ENCODE results near the gene GATA6.
A peak's percentile ranks its signal among the peaks of the same experiment; 100 is the strongest.

Gene GATA6

DNA sequence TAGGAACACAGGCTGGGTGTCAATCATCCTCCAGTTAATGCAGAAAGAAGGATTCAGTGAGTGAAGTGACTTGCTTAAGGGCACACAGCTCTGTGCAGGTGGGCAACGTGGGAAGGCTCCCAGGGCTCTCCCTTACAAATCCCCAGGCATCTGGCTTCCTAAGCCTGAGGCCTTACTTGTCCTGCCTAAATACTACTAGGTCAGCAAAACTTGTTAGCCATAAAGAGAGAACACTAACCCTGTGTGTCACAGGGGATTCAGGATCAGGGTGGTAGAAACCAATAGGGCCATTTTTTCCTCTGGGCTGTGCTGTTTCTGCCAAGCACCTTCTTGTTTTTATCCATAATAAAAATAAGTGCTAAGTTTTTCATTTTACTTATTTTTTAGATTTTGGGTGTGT, 55.0 kb downstream of the GATA6 start:
- Histone ChIP-seq H4K20me1 (no peaks in the 10 kb centered on the region), H3K4me1 (peaks cover 13 to 43% (median 19%) of the 10 kb centered on the region in 10 experiments; a peak in 19 of 20 replicates), H3K4me3 (no peak overlapping the region), H3K4me2 (no peak overlapping the region), H3K36me3 (no peaks in the 10 kb centered on the region), H3K9ac (no peak overlapping the region), H3K27me3 (no peaks in the 10 kb centered on the region), H3K27ac (no peak overlapping the region), H3K9me3 (replicated peaks in 1 of 11) (peaks cover 0 to 3% (median 0%) of the 10 kb centered on the region in 11 experiments; a peak in 2 of 22 replicates)
- TF ChIP-seq Cebpa-rat (IDR thresholded peaks at IDR 0.05) = no peak

GRCh38 chr18:22226801-22227200, 57.4 kb downstream of the GATA6 start:
- H3K27ac ChIP-seq = no peak overlapping the region
- H3K4me1 ChIP-seq = peaks cover 3 to 34% (median 12%) of the 10 kb centered on the region in 10 experiments; a peak in 19 of 20 replicates
- H3K4me3 ChIP-seq = no peak overlapping the region
- H3K9ac ChIP-seq = no peak overlapping the region
- no peak for TF ChIP-seq Cebpa-rat (IDR thresholded peaks at IDR 0.05)
- H3K4me2 ChIP-seq = no peak overlapping the region
- H3K36me3 ChIP-seq = no peaks in the 10 kb centered on the region
- H3K9me3 ChIP-seq (replicated peaks in 1 of 11) = no peaks in the 10 kb centered on the region
- H4K20me1 ChIP-seq = no peaks in the 10 kb centered on the region
- no peaks in the 10 kb centered on the region for H3K27me3 ChIP-seq

DNA sequence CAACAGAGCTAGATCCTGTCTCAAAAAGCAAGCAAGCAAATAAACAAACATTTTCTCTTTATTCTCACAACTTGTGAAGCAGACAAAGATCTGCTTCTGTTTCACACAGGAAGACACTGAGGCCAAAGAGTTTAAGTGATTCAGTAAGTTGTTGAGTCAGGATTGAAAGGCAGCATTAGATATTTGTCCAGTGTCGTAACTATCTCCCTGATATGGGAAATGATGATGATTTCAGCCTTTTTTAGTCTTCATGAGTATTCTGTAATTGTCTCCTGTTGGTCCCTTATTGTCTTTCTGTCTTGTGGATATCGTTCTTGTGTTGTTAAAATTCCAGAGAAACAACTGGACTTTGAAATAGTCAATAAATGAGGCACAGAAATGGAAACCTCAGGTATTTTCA, 59.6 kb downstream of the GATA6 start:
- H4K20me1 ChIP-seq = no peaks in the 10 kb centered on the region
- peaks cover 0 to 15% (median 0%) of the 10 kb centered on the region in 10 experiments; a peak in 4 of 20 replicates for H3K4me1 ChIP-seq
- no peak overlapping the region for H3K9ac ChIP-seq
- H3K27ac ChIP-seq = no peak overlapping the region
- H3K4me3 ChIP-seq = no peak overlapping the region
- peak overlapping the region in 2 of 11 experiments; percentile 7 to 35; a peak in 2 of 22 replicates for H3K4me2 ChIP-seq
- H3K27me3 ChIP-seq = no peaks in the 10 kb centered on the region
- H3K36me3 ChIP-seq = no peaks in the 10 kb centered on the region
- no peak for TF ChIP-seq Cebpa-rat (IDR thresholded peaks at IDR 0.05)
- H3K9me3 ChIP-seq (replicated peaks in 1 of 11) = no peaks in the 10 kb centered on the region

DNA sequence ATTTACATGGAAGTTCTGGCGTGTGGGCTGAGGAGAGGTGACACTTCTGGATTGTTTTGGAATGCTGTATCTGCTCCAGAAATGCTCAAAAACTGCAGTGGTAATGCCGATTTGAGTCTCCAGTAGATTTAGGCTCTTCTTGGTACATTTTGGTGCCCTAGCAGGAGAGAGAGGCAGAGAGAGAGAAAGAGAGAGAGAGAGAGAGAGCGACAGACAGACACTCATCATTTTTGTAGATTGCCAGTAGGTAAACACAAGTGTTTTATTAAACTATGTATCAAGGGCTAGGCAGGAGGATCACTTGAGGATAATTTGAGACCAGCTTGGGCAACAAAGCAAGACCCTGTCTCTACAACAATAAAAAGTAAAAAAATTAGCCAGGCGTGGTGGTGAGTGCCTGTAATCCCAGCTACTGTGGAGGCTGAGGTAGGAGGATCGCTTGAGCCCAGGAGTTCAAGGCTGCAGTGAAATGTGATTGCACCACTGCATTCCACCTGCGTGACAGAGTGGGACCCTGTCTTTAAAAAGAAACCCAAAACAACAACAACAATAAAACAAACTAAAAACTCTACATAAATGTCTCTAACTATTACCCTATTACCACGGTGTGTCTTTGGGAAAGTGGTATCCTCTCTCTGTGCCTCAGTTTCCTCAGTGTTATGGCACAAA, 60.2 kb downstream of the GATA6 start:
- Histone ChIP-seq H3K4me3 (no peak overlapping the region), H3K36me3 (no peaks in the 10 kb centered on the region), H3K27me3 (no peaks in the 10 kb centered on the region), H3K4me1 (peaks cover 0 to 10% (median 0%) of the 10 kb centered on the region in 10 experiments; a peak in 2 of 20 replicates), H3K27ac (no peak overlapping the region), H3K9me3 (replicated peaks in 1 of 11) (no peaks in the 10 kb centered on the region), H3K4me2 (peak overlapping the region in 1 of 11 experiments; percentile 7; a peak in 1 of 22 replicates), H4K20me1 (no peaks in the 10 kb centered on the region), H3K9ac (no peak overlapping the region)
- no peak for TF ChIP-seq Cebpa-rat (IDR thresholded peaks at IDR 0.05)

DNA sequence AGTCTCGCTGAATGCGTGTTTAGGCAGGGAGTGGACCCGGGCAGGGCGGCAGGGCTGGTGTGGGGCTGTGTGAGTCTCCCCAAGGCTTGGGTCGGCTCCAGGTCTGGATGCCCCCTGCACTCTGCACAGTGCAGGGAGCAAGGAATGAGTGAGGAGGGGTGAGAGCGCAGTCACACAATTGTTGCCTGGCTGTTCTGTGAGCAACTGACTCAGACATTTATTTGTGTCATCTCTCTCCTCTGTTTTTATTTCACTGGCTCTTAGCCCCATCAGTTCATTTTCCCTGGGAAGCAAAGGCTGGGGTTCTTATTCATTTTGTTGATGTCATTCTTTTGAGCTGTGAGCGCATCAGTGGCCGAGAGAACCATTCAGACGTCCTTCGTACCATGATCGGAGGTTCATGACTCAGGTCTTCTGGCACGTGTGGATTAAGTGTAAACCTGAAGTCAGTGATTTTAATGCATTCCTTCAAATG, 61.1 kb downstream of the GATA6 start:
- H3K4me1 ChIP-seq = peaks cover 0 to 10% (median 0%) of the 10 kb centered on the region in 10 experiments; a peak in 2 of 20 replicates
- no peaks in the 10 kb centered on the region for H3K36me3 ChIP-seq
- H4K20me1 ChIP-seq = no peaks in the 10 kb centered on the region
- H3K4me3 ChIP-seq = no peak overlapping the region
- no peak for TF ChIP-seq Cebpa-rat (IDR thresholded peaks at IDR 0.05)
- no peak overlapping the region for H3K27ac ChIP-seq
- no peak overlapping the region for H3K4me2 ChIP-seq
- H3K9me3 ChIP-seq (replicated peaks in 1 of 11) = no peaks in the 10 kb centered on the region
- no peaks in the 10 kb centered on the region for H3K27me3 ChIP-seq
- H3K9ac ChIP-seq = no peak overlapping the region

DNA sequence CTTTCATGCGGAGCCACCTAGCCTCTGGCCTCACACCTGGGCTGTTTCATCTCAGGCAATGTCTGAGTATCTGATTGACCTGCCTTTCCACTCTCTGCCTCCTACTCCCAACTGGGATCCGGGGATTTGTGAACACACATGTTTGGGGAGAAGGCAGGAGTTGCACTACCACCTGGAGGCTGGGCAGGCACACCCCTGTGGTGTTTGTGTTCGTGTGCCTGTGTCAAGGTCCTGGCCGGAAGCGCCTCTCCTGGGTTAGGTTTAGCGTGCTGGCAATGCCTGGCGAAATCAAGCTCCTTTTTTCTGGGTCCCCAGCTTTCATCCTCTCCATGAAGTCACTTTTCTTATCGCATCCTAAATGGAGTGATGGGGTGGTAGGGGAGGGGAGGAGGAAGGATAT, 63.9 kb downstream of the GATA6 start:
- Histone ChIP-seq H3K36me3 (no peaks in the 10 kb centered on the region), H3K4me3 (no peak overlapping the region), H3K27ac (no peak overlapping the region), H3K4me2 (no peak overlapping the region), H3K9ac (no peak overlapping the region), H3K27me3 (no peaks in the 10 kb centered on the region), H4K20me1 (no peaks in the 10 kb centered on the region), H3K4me1 (peaks cover 0 to 15% (median 6%) of the 10 kb centered on the region in 10 experiments; a peak in 12 of 20 replicates), H3K9me3 (replicated peaks in 1 of 11) (no peaks in the 10 kb centered on the region)
- no peak for TF ChIP-seq Cebpa-rat (IDR thresholded peaks at IDR 0.05)

GRCh38 chr18:22238036-22238435, 68.6 kb downstream of the GATA6 start:
- TF ChIP-seq Cebpa-rat (IDR thresholded peaks at IDR 0.05) = no peak
- Histone ChIP-seq H3K27me3 (no peaks in the 10 kb centered on the region), H3K36me3 (no peaks in the 10 kb centered on the region), H3K4me2 (peak overlapping the region in 5 of 11 experiments; percentile 5 to 45 (median 13); a peak in 9 of 22 replicates), H3K4me3 (no peak overlapping the region), H4K20me1 (no peaks in the 10 kb centered on the region), H3K27ac (no peak overlapping the region), H3K9me3 (replicated peaks in 1 of 11) (no peaks in the 10 kb centered on the region), H3K4me1 (peaks cover 0 to 15% (median 7%) of the 10 kb centered on the region in 10 experiments; a peak in 10 of 20 replicates), H3K9ac (no peak overlapping the region)

DNA sequence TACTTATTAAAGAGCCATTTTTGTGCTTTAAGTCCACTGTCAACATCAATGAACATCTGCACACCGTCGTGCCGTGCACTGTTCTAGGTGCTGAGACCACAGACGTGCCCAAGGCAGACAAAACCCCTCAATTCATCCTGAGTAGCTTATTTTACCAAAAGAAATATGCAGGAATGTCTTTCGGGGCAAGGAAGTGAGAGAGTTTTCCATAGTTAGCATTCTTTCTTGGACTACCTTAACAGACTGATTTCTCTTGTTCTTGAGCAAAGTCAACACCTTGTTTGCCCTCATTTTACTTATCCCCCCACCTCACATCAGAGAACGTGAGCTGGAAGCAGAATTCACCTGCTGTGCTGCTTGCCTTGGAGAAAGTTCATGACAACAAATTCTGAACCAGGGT, 69.3 kb downstream of the GATA6 start:
- no peaks in the 10 kb centered on the region for H3K36me3 ChIP-seq
- H3K4me1 ChIP-seq = peaks cover 0 to 15% (median 7%) of the 10 kb centered on the region in 10 experiments; a peak in 10 of 20 replicates
- no peak overlapping the region for H3K4me3 ChIP-seq
- no peaks in the 10 kb centered on the region for H3K9me3 ChIP-seq (replicated peaks in 1 of 11)
- H3K27ac ChIP-seq = no peak overlapping the region
- H3K9ac ChIP-seq = no peak overlapping the region
- no peaks in the 10 kb centered on the region for H4K20me1 ChIP-seq
- H3K4me2 ChIP-seq = peak overlapping the region in 4 of 11 experiments; percentile 5 to 45 (median 12); a peak in 3 of 22 replicates
- no peak for TF ChIP-seq Cebpa-rat (IDR thresholded peaks at IDR 0.05)
- H3K27me3 ChIP-seq = no peaks in the 10 kb centered on the region

- Histone ChIP-seq H4K20me1 (no peaks in the 10 kb centered on the region), H3K4me2 (no peak overlapping the region), H3K9me3 (replicated peaks in 1 of 11) (no peaks in the 10 kb centered on the region), H3K9ac (no peak overlapping the region), H3K4me1 (peaks cover 0 to 15% (median 7%) of the 10 kb centered on the region in 10 experiments; a peak in 10 of 20 replicates), H3K36me3 (no peaks in the 10 kb centered on the region), H3K27ac (no peak overlapping the region), H3K4me3 (no peak overlapping the region), H3K27me3 (no peaks in the 10 kb centered on the region)
- TF ChIP-seq Cebpa-rat (IDR thresholded peaks at IDR 0.05) = no peak
Measured at GRCh38 chr18:22241921-22242361, 72.6 kb downstream of the GATA6 start.

GRCh38 chr18:22243513-22243912, 74.1 kb downstream of the GATA6 start:
- no peak for TF ChIP-seq Cebpa-rat (IDR thresholded peaks at IDR 0.05)
- no peak overlapping the region for H3K4me2 ChIP-seq
- no peaks in the 10 kb centered on the region for H4K20me1 ChIP-seq
- no peaks in the 10 kb centered on the region for H3K27me3 ChIP-seq
- peaks cover 0 to 5% (median 0%) of the 10 kb centered on the region in 10 experiments; a peak in 3 of 20 replicates for H3K4me1 ChIP-seq
- H3K36me3 ChIP-seq = no peaks in the 10 kb centered on the region
- H3K27ac ChIP-seq = no peak overlapping the region
- no peak overlapping the region for H3K9ac ChIP-seq
- H3K9me3 ChIP-seq (replicated peaks in 1 of 11) = no peaks in the 10 kb centered on the region
- no peak overlapping the region for H3K4me3 ChIP-seq

All from BLaER1 treated with 17β-estradiol and CSF1 and Interleukin-3, amounts not matched to agents 10 nM and 100 nM (cell line).